NCI-H446 (cell line): Measurements from ENCODE around the gene STAB2.
"Not testable (repeated sequence)": the region's sequence is repeated elsewhere in the genome, so short reads cannot be mapped to it uniquely, and the experiment has no call there.

Experiments
- DNase-seq, 2 experiments: peaks; one replicate each; lab custom pipeline; 2025; lab: John Stamatoyannopoulos, UW

STAB2 gene

GRCh38 chr12:103806803-103807202 lies 219.7 kb downstream of the STAB2 start:
- no peak for DNase-seq

- DNase-seq = no peak
Measured at GRCh38 chr12:103807561-103808238, 220.6 kb downstream of the STAB2 start.

GRCh38 chr12:103808239-103808880 lies 221.3 kb downstream of the STAB2 start:
- DNase-seq = peak in 1 of 2 experiments; percentile 62

- no peak for DNase-seq
Measured at GRCh38 chr12:103809154-103809553, 222.1 kb downstream of the STAB2 start.

- not testable (repeated sequence) for DNase-seq
Measured at GRCh38 chr12:103809639-103810038, 222.6 kb downstream of the STAB2 start.

- DNase-seq = no peak
Measured at GRCh38 chr12:103810111-103810510, 223.0 kb downstream of the STAB2 start.

GRCh38 chr12:103811791-103812190 lies 224.7 kb downstream of the STAB2 start:
- no peak for DNase-seq

GRCh38 chr12:103812789-103813188 lies 225.7 kb downstream of the STAB2 start:
- DNase-seq = no peak

GRCh38 chr12:103813426-103813825 lies 226.4 kb downstream of the STAB2 start:
- no peak for DNase-seq

- DNase-seq = no peak
Measured at GRCh38 chr12:103813949-103814348, 226.9 kb downstream of the STAB2 start.

GRCh38 chr12:103814436-103814835 lies 227.4 kb downstream of the STAB2 start:
- peak in 1 of 2 experiments; percentile 10 for DNase-seq
